DND-41 (cell line): Measurements from ENCODE around the gene TMTC1.

ENCODE experiments used
- ATAC-seq: fragments of 200-7000 bp; cut with Tn5 transposase; 3 replicates; pipeline ENCODE4 v1.9.1; 2021; ENCODE audit warnings: low read depth; ENCODE audit not compliant: insufficient read depth
- DNase-seq: peaks from one replicate; pipeline ENCODE4 v3.0.0-alpha.2; 2020
- H2AFZ ChIP-seq: 2 replicates; pipeline ENCODE4 v1.6.0; 2012; ENCODE audit warnings: low read depth, low read length
- H3K27ac ChIP-seq: 2 replicates; pipeline ENCODE4 v1.5.1; 2012; ENCODE audit warnings: low read length, inconsistent platforms
- H3K27me3 ChIP-seq: fragments of 200-600 bp; sonication (generic); 2 replicates; pipeline ENCODE4 v1.6.0; 2012; ENCODE audit warnings: low read length, mild to moderate bottlenecking, inconsistent platforms; ENCODE audit not compliant: insufficient read depth, poor library complexity
- H3K36me3 ChIP-seq: 2 replicates; pipeline ENCODE4 v1.5.1; 2012; ENCODE audit warnings: low read length, inconsistent platforms; ENCODE audit not compliant: insufficient read depth
- H3K4me1 ChIP-seq: 2 replicates; pipeline ENCODE4 v1.5.1; 2012; ENCODE audit warnings: mild to moderate bottlenecking, low read length; ENCODE audit not compliant: insufficient read depth
- H3K4me2 ChIP-seq: 2 replicates; pipeline ENCODE4 v1.6.0; 2012; ENCODE audit warnings: mild to moderate bottlenecking, moderate library complexity, low read length, inconsistent platforms; ENCODE audit not compliant: insufficient read depth
- H3K4me3 ChIP-seq, 2 experiments: fragments of 200-600 bp in 1 of 2; shearing (Covaris generic) in 1 of 2; 2 replicates each; pipeline ENCODE4 v1.5.1; 2012 to 2016; ENCODE audit warnings: inconsistent platforms in 2 of 2, low read length in 2 of 2, mild to moderate bottlenecking in 2 of 2, low read depth in 1 of 2, moderate library complexity in 1 of 2
- H3K79me2 ChIP-seq: 2 replicates; pipeline ENCODE4 v1.6.0; 2012; ENCODE audit warnings: low read length, inconsistent platforms; ENCODE audit not compliant: insufficient read depth
- H3K9ac ChIP-seq: 2 replicates; pipeline ENCODE4 v1.6.0; 2012; ENCODE audit warnings: low read depth, mild to moderate bottlenecking, inconsistent platforms, low read length, moderate library complexity
- H3K9me3 ChIP-seq: 2 replicates; pipeline ENCODE4 v1.5.1; 2012; ENCODE audit warnings: low read length, moderate library complexity, mild to moderate bottlenecking, inconsistent platforms; ENCODE audit not compliant: insufficient read depth, severe bottlenecking
- H4K20me1 ChIP-seq: 2 replicates; pipeline ENCODE4 v1.6.0; 2012; ENCODE audit warnings: low read length; ENCODE audit not compliant: insufficient read depth
- CTCF ChIP-seq: IDR thresholded peaks from 2 replicates; pipeline ENCODE4 v1.5.1; 2012; ENCODE audit warnings: borderline replicate concordance, low read length, moderate library complexity, mild to moderate bottlenecking; ENCODE audit not compliant: poor library complexity, severe bottlenecking; ENCODE audit errors: extremely low read depth
- EZH2 ChIP-seq: IDR thresholded peaks from 3 replicates; pipeline ENCODE4 v1.6.1; 2012; ENCODE audit warnings: borderline replicate concordance, low read depth, mild to moderate bottlenecking, moderate library complexity, low read length, inconsistent platforms; ENCODE audit not compliant: severe bottlenecking

The TMTC1 gene

GRCh38 chr12:29552994-29553748 is 230.6 kb downstream of the TMTC1 start:
- Histone ChIP-seq H3K4me3 (no peak overlapping the region), H3K9ac (no peak overlapping the region), H2AFZ (no peak overlapping the region), H3K9me3 (no peaks in the 10 kb centered on the region), H3K79me2 (no peaks in the 10 kb centered on the region), H3K4me2 (no peak overlapping the region), H3K4me1 (no peaks in the 10 kb centered on the region), H3K27me3 (peaks cover 5% of the 10 kb centered on the region), H4K20me1 (no peaks in the 10 kb centered on the region), H3K36me3 (no peaks in the 10 kb centered on the region), H3K27ac (no peak overlapping the region)
- ATAC-seq (no peak), DNase-seq (no peak)
- no peak for TF ChIP-seq CTCF
- no peak for TF ChIP-seq EZH2

GRCh38 chr12:29552324-29552927 is 231.3 kb downstream of the TMTC1 start:
- peaks cover 5% of the 10 kb centered on the region for H3K27me3 ChIP-seq
- H3K36me3 ChIP-seq, result no peaks in the 10 kb centered on the region
- H3K4me3 ChIP-seq, result no peak overlapping the region
- H3K27ac ChIP-seq, result no peak overlapping the region
- no peaks in the 10 kb centered on the region for H3K79me2 ChIP-seq
- ATAC-seq (peak; percentile 80; the same call in 2 of the 3 replicates), DNase-seq (peak; percentile 63)
- H3K4me1 ChIP-seq, result no peaks in the 10 kb centered on the region
- H3K9ac ChIP-seq, result no peak overlapping the region
- H4K20me1 ChIP-seq, result no peaks in the 10 kb centered on the region
- H2AFZ ChIP-seq, result no peak overlapping the region
- no peak overlapping the region for H3K4me2 ChIP-seq
- no peaks in the 10 kb centered on the region for H3K9me3 ChIP-seq
- TF ChIP-seq EZH2 (no peak), CTCF (peak; percentile 84)

GRCh38 chr12:29551812-29552211 is 231.9 kb downstream of the TMTC1 start:
- no peak for ATAC-seq
- no peak overlapping the region for H3K27ac ChIP-seq
- no peaks in the 10 kb centered on the region for H3K4me1 ChIP-seq
- no peak overlapping the region for H3K4me3 ChIP-seq
- H3K36me3 ChIP-seq, result no peaks in the 10 kb centered on the region
- H3K4me2 ChIP-seq, result no peak overlapping the region
- no peaks in the 10 kb centered on the region for H3K9me3 ChIP-seq
- TF ChIP-seq CTCF (no peak), EZH2 (no peak)
- no peak for DNase-seq
- no peaks in the 10 kb centered on the region for H4K20me1 ChIP-seq
- H3K27me3 ChIP-seq, result peaks cover 5% of the 10 kb centered on the region
- no peak overlapping the region for H2AFZ ChIP-seq
- no peak overlapping the region for H3K9ac ChIP-seq
- H3K79me2 ChIP-seq, result no peaks in the 10 kb centered on the region
